H9 (cell line): ENCODE measurements around the gene PLB1. TPM values are rescaled to one million over a fixed set of nuclear protein-coding genes. Genes with fewer than 3 reads are reported as not detected.

Source experiments
- DNase-seq: peaks from one replicate; pipeline ENCODE4 v3.0.0-alpha.2; 2017
- H2AFZ ChIP-seq: one replicate; pipeline ENCODE4 v1.6.1; 2013; ENCODE audit warnings: mild to moderate bottlenecking, low read length, control low read depth, moderate library complexity
- H2AK5ac ChIP-seq: 2 replicates; pipeline ENCODE4 v1.6.1; 2013; ENCODE audit warnings: low read length, control low read depth, mixed read lengths; ENCODE audit not compliant: insufficient read length
- H2BK120ac ChIP-seq: one replicate; pipeline ENCODE4 v1.6.1; 2013; ENCODE audit warnings: low read depth, mild to moderate bottlenecking, low read length, control low read depth, inconsistent platforms; ENCODE audit not compliant: poor library complexity, severe bottlenecking
- H2BK12ac ChIP-seq: 2 replicates; pipeline ENCODE4 v1.6.1; 2013; ENCODE audit warnings: low read length, control low read depth, mixed read lengths, low read depth; ENCODE audit not compliant: insufficient read length
- H2BK15ac ChIP-seq: 2 replicates; pipeline ENCODE4 v1.6.1; 2013; ENCODE audit warnings: low read depth, low read length, control low read depth
- H2BK20ac ChIP-seq: one replicate; pipeline ENCODE4 v1.6.1; 2013; ENCODE audit warnings: low read depth, mild to moderate bottlenecking, low read length, control low read depth, inconsistent platforms; ENCODE audit not compliant: poor library complexity, severe bottlenecking
- H2BK5ac ChIP-seq: 2 replicates; pipeline ENCODE4 v1.6.1; 2013; ENCODE audit warnings: low read length, control low read depth, mixed read lengths; ENCODE audit not compliant: insufficient read length
- H3K14ac ChIP-seq: 2 replicates; pipeline ENCODE4 v1.6.1; 2013; ENCODE audit warnings: low read length, control low read depth; ENCODE audit not compliant: insufficient read depth
- H3K18ac ChIP-seq: 2 replicates; pipeline ENCODE4 v1.6.1; 2013; ENCODE audit warnings: low read depth, mild to moderate bottlenecking, mixed read lengths, low read length, control low read depth; ENCODE audit not compliant: insufficient read length
- H3K23ac ChIP-seq: 2 replicates; pipeline ENCODE4 v1.6.1; 2013; ENCODE audit warnings: low read length, control low read depth, mixed read lengths, low read depth; ENCODE audit not compliant: insufficient read length
- H3K23me2 ChIP-seq: 2 replicates; pipeline ENCODE4 v1.6.1; 2013; ENCODE audit warnings: low read depth, mild to moderate bottlenecking, mixed read lengths, low read length, control low read depth; ENCODE audit not compliant: insufficient read length, poor library complexity, severe bottlenecking
- H3K27ac ChIP-seq: 2 replicates; pipeline ENCODE4 v1.5.1; 2013; ENCODE audit warnings: low read length, control low read depth, mixed read lengths, low read depth; ENCODE audit not compliant: insufficient read length
- H3K27me3 ChIP-seq: 2 replicates; pipeline ENCODE4 v1.6.1; 2013; ENCODE audit warnings: low read length, control low read depth, inconsistent platforms; ENCODE audit not compliant: insufficient read depth
- H3K4ac ChIP-seq: 2 replicates; pipeline ENCODE4 v1.6.1; 2013; ENCODE audit warnings: low read depth, mild to moderate bottlenecking, control low read depth, inconsistent platforms, low read length, moderate library complexity
- H3K4me1 ChIP-seq: 2 replicates; pipeline ENCODE4 v1.6.1; 2013; ENCODE audit warnings: low read length, control low read depth, inconsistent platforms; ENCODE audit not compliant: insufficient read depth
- H3K4me2 ChIP-seq: 2 replicates; pipeline ENCODE4 v1.6.1; 2013; ENCODE audit warnings: low read length, control low read depth, mixed read lengths; ENCODE audit not compliant: insufficient read length, insufficient read depth
- H3K56ac ChIP-seq: 2 replicates; pipeline ENCODE4 v1.6.1; 2013; ENCODE audit warnings: low read depth, mild to moderate bottlenecking, mixed read lengths, low read length, control low read depth; ENCODE audit not compliant: insufficient read length
- H3K79me1 ChIP-seq: 2 replicates; pipeline ENCODE4 v1.6.1; 2013; ENCODE audit warnings: low read depth, mild to moderate bottlenecking, moderate library complexity, low read length, control low read depth, inconsistent platforms; ENCODE audit not compliant: insufficient read depth, poor library complexity, severe bottlenecking
- H3K79me2 ChIP-seq: 2 replicates; pipeline ENCODE4 v1.6.1; 2013; ENCODE audit warnings: low read length, control low read depth, inconsistent platforms; ENCODE audit not compliant: insufficient read depth
- H3K9ac ChIP-seq: 2 replicates; pipeline ENCODE4 v1.6.1; 2013; ENCODE audit warnings: low read length, control low read depth, mixed read lengths; ENCODE audit not compliant: insufficient read length; ENCODE audit errors: extremely low read depth
- H3K9me3 ChIP-seq: one replicate; pipeline ENCODE4 v1.6.1; 2013; ENCODE audit warnings: low read depth, low read length, inconsistent platforms; ENCODE audit not compliant: control insufficient read depth
- H3T11ph ChIP-seq: one replicate; pipeline ENCODE4 v1.6.1; 2013; ENCODE audit warnings: mild to moderate bottlenecking, low read length, control low read depth, inconsistent platforms
- H4K20me1 ChIP-seq: one replicate; pipeline ENCODE4 v1.6.1; 2013; ENCODE audit not compliant: control insufficient read depth, insufficient read length, insufficient read depth
- H4K5ac ChIP-seq: 2 replicates; pipeline ENCODE4 v1.6.1; 2013; ENCODE audit warnings: low read depth, mild to moderate bottlenecking, mixed read lengths, low read length, control low read depth; ENCODE audit not compliant: insufficient read length
- H4K8ac ChIP-seq: replicated peaks from 2 replicates; pipeline ENCODE4 v1.6.1; 2013; ENCODE audit warnings: low read length, control low read depth, mixed read lengths, low read depth; ENCODE audit not compliant: insufficient read length
- H4K91ac ChIP-seq: 2 replicates; pipeline ENCODE4 v1.6.1; 2013; ENCODE audit warnings: low read depth, mild to moderate bottlenecking, moderate library complexity, mixed read lengths, low read length, control low read depth; ENCODE audit not compliant: insufficient read length
- H3K27ac Mint-ChIP-seq, 3 experiments: 2 replicates in 2 of 3; 3 replicates in 1 of 3; pipeline ENCODE4 v1.8.0; 2020 to 2021; ENCODE audit warnings: mixed read lengths in 3 of 3, mild to moderate bottlenecking in 1 of 3, moderate library complexity in 1 of 3
- H3K27me3 Mint-ChIP-seq: 2 replicates; pipeline ENCODE4 v1.8.0; 2021; ENCODE audit warnings: low read depth, mild to moderate bottlenecking, moderate library complexity, mixed read lengths
- H3K36me3 Mint-ChIP-seq, 3 experiments: 2 replicates in 2 of 3; 3 replicates in 1 of 3; pipeline ENCODE4 v1.8.0; 2020 to 2021; ENCODE audit warnings: low read depth in 3 of 3, mixed read lengths in 3 of 3; ENCODE audit not compliant: insufficient read depth in 1 of 3
- H3K4me1 Mint-ChIP-seq, 2 experiments: 2 replicates each; pipeline ENCODE4 v1.8.0; 2020; ENCODE audit warnings: mixed read lengths in 2 of 2
- H3K4me3 Mint-ChIP-seq, 2 experiments: 2 replicates in 1 of 2; 3 replicates in 1 of 2; pipeline ENCODE4 v1.8.0; 2020 to 2021; ENCODE audit warnings: mild to moderate bottlenecking in 2 of 2, mixed read lengths in 2 of 2, moderate library complexity in 1 of 2
- H3K9me3 Mint-ChIP-seq, 2 experiments: 2 replicates in 1 of 2; 3 replicates in 1 of 2; pipeline ENCODE4 v1.8.0; 2020; ENCODE audit warnings: mild to moderate bottlenecking in 2 of 2, mixed read lengths in 2 of 2, moderate library complexity in 1 of 2
- total RNA-seq: library from RNA; stranded (reverse); gene quantifications from 2 replicates; pipeline ENCODE4 v1.2.1, GENCODE V29; 2021
- TF ChIP-seq, protein P1 (sequence below): fragments of 200-600 bp; sonication (generic); conservative IDR thresholded peaks from 3 replicates; pipeline ENCODE4 v1.8.0; 2021; ENCODE audit warnings: antibody characterized with exemption, mild to moderate bottlenecking

Gene PLB1
- total RNA-seq, 1 experiment from 2014 or later: not detected

DNA sequence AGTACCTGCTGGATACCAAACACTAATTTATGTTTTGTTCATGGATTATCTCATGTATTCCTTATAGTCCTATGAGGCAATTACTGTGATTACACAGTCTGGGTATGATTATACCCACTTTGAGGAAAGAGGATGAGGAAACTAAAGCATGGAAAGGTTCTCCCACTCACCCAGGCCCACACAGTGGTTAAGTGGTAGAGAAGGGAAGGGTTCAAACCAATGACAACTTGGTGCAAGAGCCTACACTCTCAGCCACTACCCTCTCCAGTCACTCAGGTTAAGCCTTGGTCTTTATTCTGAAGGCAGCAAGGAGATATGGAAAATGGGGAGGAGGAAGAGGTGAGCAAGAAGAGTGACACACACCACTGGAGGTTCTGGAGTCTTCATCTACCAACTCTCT, 191.3 kb downstream of the PLB1 start:
- H3K23me2 ChIP-seq: no peaks in the 10 kb centered on the region
- no peak overlapping the region for H3K18ac ChIP-seq
- H3K4ac ChIP-seq: no peak overlapping the region
- no peak overlapping the region for H3K56ac ChIP-seq
- Mint-ChIP-seq H3K4me3 (no peak overlapping the region), H3K27me3 (no peaks in the 10 kb centered on the region; the same call in 1 of the 2 replicates), H3K9me3 (no peaks in the 10 kb centered on the region; a peak in 1 of 5 replicates), H3K36me3 (no peaks in the 10 kb centered on the region), H3K4me1 (peaks cover 19 to 28% of the 10 kb centered on the region in 2 experiments), H3K27ac (no peak overlapping the region)
- no peak overlapping the region for H3K27ac ChIP-seq
- no peak overlapping the region for H3T11ph ChIP-seq
- DNase-seq: no peak
- no peaks in the 10 kb centered on the region for H3K79me1 ChIP-seq
- H3K79me2 ChIP-seq: no peaks in the 10 kb centered on the region
- H2BK120ac ChIP-seq: no peak overlapping the region
- no peak overlapping the region for H2BK20ac ChIP-seq
- no peak overlapping the region for H4K5ac ChIP-seq
- H3K9ac ChIP-seq: no peak overlapping the region
- no peak overlapping the region for H4K91ac ChIP-seq
- peaks cover 3% of the 10 kb centered on the region; the same call in 1 of the 2 replicates for H3K4me1 ChIP-seq
- H3K4me2 ChIP-seq: no peak overlapping the region
- no peaks in the 10 kb centered on the region for H3K27me3 ChIP-seq
- H2BK15ac ChIP-seq: no peak overlapping the region
- H4K20me1 ChIP-seq: no peaks in the 10 kb centered on the region
- TF ChIP-seq, protein P1, sequence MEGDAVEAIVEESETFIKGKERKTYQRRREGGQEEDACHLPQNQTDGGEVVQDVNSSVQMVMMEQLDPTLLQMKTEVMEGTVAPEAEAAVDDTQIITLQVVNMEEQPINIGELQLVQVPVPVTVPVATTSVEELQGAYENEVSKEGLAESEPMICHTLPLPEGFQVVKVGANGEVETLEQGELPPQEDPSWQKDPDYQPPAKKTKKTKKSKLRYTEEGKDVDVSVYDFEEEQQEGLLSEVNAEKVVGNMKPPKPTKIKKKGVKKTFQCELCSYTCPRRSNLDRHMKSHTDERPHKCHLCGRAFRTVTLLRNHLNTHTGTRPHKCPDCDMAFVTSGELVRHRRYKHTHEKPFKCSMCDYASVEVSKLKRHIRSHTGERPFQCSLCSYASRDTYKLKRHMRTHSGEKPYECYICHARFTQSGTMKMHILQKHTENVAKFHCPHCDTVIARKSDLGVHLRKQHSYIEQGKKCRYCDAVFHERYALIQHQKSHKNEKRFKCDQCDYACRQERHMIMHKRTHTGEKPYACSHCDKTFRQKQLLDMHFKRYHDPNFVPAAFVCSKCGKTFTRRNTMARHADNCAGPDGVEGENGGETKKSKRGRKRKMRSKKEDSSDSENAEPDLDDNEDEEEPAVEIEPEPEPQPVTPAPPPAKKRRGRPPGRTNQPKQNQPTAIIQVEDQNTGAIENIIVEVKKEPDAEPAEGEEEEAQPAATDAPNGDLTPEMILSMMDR: no peak
- no peak overlapping the region for H2BK5ac ChIP-seq
- no peak overlapping the region for H2AFZ ChIP-seq
- no peak overlapping the region for H3K14ac ChIP-seq
- H2AK5ac ChIP-seq: no peak overlapping the region
- H4K8ac ChIP-seq: no peak overlapping the region
- no peak overlapping the region for H2BK12ac ChIP-seq
- no peak overlapping the region for H3K23ac ChIP-seq
- no peaks in the 10 kb centered on the region for H3K9me3 ChIP-seq
